GM18499 (cell line): ENCODE data around the gene TREH.
"Not testable (repeated sequence)": the region's sequence is repeated elsewhere in the genome, so short reads cannot be mapped to it uniquely, and the experiment has no call there.

Experiments used
- ATAC-seq: cut with Tn5 transposase; IDR thresholded peaks from one replicate; pipeline ENCODE4 v1.9.1; 2021; ENCODE audit warnings: moderate number of reproducible peaks; ENCODE audit not compliant: insufficient read depth, unreplicated experiment

The TREH gene

DNA sequence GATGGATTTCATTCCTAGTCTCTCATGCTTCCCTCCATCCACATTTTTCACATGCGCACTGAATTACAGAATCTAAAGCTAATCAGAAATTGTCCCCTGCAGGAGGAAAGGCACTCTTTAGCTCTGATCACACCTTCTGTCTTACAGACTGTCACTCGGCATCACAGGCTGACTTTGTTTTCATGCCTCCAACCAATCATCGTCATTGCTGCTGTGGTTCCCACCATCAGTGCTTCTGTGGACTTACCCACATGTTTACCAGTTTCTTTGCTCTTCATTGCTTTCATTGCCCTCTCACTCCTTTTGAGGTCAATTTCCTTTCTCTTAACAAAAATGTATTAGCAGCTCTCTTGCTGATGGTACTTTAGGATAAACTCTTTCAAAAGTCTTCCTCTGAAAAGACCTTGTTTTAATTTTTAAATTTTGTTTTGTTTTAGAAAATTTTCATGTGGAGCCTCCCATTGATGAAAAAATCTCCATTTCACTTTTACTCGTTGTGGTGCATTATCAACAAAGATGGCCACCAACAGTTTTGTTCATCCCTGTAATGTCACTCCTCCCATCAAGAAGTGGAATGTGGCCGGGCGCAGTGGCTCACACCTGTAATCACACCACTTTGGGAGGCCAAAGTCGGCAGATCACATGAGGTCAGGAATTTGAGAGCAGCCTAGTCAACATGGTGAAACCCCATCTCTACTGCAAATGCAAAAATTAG lies 20.2 kb upstream of the TREH start:
- ATAC-seq: no peak

DNA sequence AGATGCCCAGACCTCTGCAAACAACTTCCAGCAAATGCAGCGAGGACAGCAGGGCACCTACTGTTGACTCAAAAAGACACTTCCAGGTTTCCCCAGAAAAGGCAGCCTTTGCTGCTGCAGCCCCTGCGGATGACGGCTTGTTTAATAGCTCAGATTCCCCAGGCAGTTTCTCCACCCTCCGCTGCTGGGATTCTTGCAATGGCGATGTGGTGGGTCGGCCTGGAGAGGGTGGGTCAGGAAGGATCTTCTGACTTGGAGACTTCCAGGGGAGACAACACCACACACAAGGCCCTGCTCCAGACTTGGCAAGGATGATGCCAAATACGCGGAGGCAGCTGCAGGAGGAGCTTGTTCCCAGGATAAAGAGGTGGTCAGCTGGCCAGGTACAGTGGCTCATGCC lies 17.9 kb upstream of the TREH start:
- ATAC-seq: no peak

DNA sequence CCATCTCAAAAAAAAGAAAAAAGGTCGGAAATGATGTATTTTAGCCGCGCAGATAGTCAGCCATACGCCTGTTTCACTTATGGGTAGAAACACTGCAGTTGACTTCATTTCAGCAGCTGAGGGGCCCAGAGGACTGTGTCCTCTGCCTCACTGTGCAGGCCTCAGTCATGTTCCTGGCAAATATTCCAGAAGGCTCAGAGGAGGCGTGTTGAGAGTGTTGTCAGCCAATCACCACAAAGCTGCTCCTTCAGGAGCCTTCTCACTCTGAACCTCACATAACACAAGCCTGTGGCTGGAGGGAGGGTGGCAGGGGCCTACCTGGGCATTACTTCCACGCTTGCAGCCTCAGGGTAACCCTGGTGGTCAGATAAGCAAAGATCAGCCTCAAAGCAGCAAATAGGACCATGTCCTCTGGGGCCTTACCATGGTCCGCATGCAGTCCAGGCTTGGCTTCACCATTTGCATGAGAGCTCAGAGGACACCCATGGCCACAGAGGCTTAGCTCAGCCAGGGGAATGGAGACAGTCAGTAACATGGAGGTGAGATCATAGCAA lies 17.3 kb upstream of the TREH start:
- no peak for ATAC-seq

DNA sequence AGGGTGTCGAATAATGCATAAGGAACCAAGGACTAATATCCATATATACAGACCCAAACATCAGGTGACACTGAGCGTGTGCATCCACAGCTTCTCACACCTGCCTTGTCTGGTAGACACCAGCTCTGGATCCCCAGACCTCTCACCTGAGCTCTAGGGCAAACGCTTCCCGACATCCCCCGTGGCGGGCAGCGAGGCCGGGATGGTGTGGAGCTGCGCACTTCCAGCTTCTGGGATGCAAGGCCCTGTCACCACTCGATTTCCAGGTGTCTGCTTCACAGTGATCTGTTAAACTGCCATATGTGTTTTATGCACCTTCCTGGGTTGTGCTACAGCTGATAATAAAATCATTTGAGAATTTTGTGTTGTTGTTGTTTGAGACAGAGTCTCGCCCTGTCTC lies 15.3 kb upstream of the TREH start:
- no peak for ATAC-seq

DNA sequence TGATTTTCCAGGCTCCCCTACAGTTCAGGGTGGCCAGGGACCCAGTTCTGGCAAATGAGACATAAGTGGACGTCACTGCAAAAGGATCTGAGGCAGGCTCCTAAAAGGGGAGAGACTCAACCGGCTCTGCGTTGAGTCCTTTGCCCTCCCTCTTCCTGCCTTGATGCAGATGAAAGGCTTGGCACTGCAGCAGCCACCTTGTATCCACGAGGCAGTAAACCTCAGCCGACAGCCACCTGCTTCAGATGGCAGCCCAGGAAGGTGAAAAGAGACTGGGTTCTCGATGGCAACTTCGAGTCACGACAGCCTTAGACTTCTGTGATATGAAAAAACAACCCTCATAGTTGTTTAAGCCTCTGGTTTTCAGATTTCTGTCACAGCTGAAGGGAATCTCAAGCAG lies 14.7 kb upstream of the TREH start:
- no peak for ATAC-seq

DNA sequence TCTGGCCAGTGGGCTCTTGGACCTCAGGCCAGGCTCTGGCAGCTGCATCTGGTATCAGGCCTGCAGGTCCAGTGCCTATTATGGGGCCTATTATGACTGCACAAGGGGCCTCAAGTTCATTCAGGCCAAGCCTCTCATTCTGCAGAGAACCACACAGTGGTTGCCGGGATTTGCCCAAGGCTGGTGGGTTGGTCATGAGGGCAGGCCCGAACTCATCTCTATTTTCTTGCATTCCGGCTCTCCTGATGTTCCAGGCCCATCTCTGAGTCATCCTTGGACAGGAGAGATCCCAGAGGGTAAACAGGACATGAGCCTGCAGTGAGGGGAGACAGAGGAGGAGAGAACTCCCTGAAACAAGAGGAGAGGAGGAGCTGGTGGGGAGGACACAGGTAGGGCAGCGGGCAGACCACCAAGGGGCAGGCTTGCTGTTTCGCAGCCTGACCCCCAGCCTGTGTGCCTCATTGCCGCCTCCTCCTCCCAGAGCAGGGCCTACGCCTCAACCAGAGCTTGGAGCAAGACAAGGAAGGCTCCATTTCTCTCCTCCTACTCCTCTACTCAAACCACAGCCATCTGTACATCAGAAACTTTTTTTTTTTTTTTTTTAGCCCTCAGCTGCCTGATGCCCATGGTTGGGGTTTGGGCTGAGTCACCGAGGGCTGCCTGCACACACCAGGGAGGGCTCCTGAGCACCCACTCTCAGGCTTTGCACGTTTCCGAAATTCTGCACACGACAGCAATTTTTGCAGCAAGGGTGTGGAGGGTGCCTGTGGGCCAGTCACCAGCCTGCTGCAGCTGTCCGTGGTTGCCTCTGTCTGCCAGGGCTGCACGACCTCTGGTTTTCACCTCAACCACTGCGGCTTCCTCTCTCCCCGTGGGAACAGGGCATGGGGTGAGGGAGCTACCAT lies 12.7 kb upstream of the TREH start:
- ATAC-seq: no peak

DNA sequence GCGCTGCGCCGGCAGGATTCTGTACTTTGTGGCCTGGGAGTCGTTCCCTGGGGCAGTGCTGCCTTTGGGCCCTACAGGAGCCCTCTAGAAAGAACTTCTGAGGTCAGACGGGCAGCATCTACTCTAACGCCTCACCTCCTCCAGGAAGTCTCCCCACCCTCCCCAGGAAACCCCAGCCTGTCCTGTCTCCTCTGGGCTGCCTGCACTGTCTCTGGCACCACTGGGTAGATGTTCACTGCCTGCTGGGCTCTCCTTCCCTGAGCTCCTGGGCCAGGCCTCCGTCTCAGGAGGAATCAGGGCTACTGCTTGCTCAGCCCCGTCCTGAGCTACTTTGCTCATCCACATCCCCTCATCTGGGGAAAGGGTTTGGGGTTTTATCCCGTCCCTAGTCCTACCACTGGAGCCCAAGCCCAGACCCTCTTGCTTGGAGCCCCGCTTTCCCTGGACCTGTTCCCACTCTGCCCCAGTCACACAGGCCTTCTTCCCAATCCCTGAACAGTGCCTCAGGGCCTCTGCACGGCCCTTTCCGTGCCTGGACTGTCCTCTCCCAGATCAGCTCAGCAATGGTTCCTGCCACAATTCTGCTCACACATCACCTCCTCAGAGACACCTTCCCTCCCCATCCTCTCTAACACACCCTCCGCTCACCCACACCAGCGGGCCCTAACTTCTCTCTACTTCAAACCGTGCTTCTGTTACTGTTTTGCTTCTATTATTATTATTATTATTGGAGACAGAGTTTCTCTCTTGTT lies 11.3 kb upstream of the TREH start:
- no peak for ATAC-seq

DNA sequence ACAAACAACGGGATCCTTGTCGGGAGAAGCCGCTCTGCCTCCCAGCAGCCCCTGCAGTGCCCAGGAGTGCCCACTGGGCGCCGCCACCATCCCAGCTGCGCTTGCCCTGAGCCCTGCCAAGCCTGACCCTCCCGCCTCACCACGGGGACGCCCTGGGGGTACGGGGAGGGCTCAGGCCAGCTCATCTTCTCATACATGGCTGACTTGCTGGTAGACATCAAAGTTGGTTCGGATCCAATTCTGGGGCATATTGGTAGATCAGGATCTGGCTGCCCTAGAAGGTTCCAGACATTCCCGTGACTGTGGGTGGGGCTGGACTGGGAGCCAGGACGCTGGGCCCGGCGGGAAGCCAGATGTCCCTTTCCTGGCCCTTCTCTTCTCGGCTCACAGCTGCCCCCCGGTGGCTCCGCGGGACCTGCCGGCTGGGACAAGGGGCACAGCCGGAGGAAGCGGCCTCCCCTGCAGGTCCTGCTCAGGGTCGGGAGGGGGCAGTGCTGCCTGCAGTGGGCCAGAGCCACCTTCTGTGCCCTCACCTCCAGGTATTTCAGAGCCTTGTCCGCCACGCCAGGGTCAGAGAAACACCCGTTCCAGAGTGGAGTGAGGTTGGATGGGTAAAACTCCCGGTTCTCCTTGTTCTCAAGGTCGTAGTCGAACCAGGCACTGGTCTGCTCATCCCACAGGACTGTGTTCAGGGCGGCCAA lies 10.6 kb upstream of the TREH start:
- no peak for ATAC-seq

DNA sequence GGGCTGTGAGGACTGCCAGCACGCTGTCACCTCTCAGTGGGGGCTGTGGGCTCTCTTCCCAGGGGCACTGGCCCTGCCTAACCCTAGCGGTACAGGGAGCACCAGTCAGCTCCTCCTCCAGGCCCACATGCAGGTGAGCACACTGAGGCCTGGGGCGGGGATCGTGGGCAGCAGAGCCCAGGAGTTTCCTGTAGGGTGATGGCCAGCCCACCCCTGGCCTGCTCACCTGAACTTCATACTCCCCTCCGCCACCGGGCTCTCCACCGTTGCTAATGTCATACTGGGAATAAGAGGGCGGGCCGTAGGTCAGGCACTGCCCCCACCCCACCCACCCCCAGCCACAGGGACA lies 10.0 kb upstream of the TREH start:
- ATAC-seq: no peak

DNA sequence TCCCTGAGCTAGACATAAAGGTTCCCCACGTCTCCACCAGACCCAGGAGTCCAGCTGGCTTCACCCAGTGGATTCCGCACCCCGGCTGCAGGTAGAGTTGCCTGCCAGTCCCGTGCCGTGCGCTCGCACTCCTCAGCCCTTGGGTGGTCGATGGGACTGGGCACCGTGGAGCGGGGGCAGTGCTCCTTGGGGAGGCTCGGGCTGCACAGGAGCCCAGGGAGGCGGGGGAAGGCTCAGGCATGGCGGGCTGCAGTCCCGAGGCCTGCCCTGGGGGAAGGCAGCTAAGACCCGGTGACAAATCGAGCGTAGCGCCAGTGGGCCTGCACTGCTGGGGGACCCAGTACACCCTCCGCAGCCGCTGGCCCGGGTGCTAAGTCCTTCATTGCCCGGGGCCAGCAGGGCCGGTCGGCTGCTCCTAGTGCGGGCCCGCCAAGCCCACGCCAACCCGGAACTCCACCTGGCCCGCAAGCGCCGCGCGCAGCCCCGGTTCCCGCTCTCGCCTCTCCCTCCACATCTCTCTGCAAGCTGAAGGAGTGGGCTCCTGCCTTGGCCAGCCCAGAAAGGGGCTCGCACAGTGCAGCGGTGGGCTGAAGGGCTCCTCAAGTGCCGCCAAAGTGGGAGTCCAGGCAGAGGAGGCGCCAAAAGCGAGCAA lies 9.5 kb upstream of the TREH start:
- no peak for ATAC-seq

DNA sequence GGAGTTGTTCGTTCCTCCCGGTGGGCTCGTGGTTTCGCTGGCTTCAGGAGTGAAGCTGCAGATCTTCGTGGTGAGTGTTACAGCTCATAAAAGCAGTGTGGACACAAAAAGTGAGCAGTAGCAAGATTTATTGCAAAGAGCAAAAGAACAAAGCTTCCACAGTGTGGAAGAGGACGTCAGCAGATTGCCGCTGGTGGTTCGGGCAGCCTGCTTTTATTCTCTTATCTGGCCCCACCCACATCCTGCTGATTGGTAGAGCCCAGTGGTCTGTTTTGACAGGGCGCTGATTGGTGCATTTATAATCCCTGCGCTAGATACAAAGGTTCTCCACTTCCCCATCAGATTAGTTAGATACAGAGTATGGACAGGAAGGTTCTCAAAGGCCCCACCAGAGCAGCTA lies 8.9 kb upstream of the TREH start:
- not testable (repeated sequence) for ATAC-seq

DNA sequence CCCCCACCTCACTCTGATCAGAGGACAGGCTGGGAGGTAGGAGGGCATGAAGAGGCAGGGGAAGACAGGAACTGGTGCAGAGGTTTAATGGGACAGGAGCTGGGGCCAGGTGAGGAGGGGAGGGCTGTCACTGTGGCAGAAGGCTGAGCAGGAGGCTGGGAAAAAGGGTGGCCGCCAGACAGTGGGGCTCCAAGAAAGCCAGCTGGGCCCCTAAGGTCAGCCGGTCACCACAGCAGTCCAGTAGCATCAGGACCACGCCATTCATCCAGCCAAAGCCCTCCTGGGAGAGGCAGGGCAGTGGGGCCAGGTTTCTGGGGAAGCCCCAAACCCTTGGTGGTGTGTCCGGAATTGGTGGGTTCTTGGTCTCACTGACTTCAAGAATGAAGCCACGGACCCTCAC lies 8.5 kb upstream of the TREH start:
- no peak for ATAC-seq

DNA sequence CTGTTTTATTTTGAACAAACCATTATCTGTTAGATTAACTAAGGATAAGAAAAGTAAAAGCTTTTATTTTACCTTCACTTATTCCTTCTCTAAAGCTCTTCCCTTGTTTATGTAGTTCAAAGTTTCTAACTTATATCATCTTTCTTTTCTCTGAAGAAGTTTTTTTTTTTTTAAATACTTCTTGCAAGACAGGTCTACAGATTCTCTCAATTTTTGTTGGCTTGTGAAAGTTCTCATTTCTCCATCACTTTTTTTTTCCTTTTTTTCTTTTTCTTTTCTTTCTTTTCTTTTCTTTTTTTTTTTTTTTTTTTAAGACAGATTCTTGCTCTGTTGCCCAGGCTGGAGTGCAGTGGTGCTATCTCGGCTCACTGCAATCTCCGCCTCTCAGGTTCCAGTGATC lies 4.7 kb upstream of the TREH start:
- no peak for ATAC-seq

DNA sequence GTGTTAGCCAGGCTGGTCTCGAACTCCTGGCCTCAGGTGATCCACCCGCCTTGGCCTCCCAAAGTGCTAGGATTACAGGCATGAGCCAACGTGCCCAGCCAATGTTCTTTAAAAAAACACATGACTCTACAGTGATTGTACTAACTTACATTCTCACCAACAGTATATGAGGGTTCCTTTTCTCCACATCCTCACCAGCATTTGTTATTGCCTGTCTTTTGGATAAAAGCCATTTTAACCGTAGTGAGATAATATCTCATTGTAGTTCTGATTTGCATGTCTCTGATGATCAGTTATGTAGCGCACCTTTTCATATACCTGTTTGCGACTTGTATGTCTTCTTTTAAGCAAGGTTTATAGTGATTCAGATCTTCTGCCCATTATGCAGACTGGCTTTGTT lies 3.5 kb upstream of the TREH start:
- ATAC-seq: not testable (repeated sequence)

DNA sequence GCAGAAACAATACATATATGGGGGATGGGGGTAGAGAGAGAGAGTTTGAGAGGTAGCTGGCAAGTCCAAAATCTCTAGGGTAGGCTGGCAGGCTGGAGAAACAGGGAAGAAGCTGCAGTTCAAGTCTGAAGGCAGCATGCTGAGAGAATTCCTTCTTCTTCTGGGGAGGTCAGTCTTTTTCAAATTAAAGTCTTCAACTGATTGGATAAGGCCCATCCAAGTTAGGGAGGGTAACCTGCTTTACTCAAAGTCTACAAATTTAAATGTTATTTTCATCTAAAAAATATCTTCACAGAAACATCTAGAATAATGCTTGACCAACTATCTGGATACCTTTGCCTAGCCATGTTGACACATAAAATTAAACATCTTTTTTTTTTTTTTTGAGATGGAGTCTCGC lies 2.9 kb upstream of the TREH start:
- ATAC-seq: no peak

DNA sequence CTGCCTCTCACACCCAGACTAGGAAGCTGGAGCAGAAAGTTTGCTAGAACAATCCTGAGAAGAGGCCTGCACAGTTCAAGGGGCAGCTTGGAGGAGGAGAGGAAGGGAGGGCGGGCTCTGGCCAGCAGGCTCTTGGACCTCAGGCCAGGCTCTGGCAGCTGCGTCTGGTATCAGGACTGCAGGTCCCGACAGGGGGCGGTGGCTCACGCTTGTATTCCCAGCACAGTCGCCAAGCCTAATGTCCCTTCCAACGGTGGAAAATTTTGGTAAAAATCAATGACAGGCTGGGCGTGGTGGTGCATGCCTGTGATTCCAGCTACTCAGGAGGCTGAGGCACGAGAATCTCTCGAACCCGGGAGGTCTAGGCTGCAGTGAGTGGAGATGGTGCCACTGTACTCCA lies 542 bp downstream of the TREH start:
- not testable (repeated sequence) for ATAC-seq

DNA sequence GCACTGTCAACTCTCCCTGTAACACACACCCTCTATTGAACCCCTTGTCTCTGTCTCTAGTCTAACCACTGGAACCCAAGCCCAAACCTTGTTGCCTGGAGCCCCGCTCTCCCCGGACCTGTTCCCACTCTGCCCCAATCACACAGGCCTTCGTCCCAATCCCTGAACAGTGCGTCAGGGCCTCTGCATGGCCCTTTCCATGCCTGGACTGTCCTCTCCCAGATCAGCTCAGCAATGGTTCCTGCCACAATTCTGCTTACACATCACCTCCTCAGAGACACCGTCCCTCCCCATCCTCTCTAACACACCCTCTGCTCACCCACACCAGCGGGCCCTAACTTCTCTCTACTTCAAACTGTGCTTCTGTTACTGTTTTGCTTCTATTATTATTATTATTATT lies 1.5 kb downstream of the TREH start:
- no peak for ATAC-seq

DNA sequence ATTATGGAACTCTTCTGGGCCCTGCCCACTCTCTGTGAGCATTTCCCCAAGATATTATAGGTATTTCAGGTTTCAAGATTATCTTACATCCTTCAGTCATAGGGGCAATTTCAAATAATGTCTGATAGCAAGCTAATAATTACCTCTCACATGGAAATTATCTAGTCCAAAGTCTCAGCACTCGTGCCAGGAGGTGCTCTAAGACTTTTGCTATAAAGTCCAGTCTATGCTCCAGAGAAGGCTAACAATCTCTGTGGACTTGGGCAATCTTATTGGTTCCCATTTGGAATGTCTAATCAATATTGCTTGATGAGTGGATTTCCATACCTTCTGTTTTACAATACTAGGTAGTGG lies 5.4 kb downstream of the TREH start:
- ATAC-seq: no peak

DNA sequence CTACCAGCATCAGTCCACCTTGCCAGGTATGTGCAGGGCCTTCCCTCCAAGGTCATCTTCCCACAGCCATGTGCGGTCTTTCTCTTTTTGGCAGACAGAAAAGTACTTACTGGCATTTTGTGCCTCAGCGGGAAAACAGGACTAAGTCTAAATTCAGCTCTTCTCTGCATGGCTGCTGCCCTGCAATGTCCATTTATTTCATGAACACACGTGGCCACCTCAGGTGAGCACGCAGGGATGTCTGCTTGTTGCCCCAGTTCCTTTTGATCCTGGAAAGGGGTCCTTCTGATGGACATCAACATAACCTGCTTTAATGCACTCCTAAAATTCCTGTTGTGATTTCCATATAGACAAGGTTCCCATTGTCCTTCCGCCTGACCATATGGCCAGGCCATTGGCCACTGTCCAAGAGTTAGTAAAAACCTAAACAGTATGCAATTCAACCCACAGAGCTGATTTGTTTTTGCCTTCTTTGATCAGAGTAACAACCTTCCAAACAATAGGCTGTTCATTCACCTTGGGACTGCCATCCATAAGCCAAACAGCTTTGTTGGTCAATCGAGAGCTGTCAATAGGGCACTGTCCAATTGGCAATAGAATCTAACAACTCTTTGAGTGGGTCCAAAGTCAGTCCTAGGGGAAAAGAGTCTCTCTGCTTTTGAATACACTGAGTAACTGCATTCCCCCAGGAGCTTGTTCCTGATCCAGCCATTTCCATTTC lies 5.9 kb downstream of the TREH start:
- ATAC-seq: no peak
